Measurements from ENCODE around the gene NXNL2. TPM values are rescaled to one million over a fixed set of nuclear protein-coding genes. Genes with fewer than 3 reads are reported as not detected.

NXNL2 gene
- total RNA-seq, 4 donors from 2014 or later, result 0.93 TPM; not detected in 3

DNA sequence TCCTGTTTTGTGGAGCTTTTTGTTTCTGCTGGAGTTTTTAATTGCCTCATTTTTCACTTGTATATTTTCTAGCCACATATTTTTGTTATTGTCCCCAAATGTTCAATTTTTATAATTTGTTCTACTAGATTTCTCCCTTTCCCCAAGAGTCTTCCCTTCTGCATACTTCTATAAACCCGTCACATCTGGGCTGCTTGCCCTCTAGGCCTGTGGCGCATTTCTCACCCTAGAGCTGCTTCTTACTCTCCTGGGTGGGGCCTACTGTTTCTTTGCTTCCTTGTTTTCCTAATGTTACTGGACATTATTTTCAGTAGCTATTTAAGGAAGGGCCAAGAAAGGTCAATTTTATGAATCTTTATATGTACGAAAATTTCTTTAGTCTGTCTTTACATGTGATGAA lies 51.5 kb downstream of the NXNL2 start:
- ATAC-seq (ENCODE audit: low FRiP score) (no peak), DNase-seq (ENCODE audit: low spot score) (no peak)
- TF ChIP-seq CTCF (IDR thresholded peaks at IDR 0.05), result no peak

- TF ChIP-seq CTCF (IDR thresholded peaks at IDR 0.05), result no peak
- DNase-seq (ENCODE audit: low spot score) (no peak), ATAC-seq (ENCODE audit: low FRiP score) (no peak)
Measured at GRCh38 chr9:88587182-88587581, 52.2 kb downstream of the NXNL2 start.

- DNase-seq (ENCODE audit: low spot score) (no peak), ATAC-seq (ENCODE audit: low FRiP score) (no peak)
- TF ChIP-seq CTCF (IDR thresholded peaks at IDR 0.05), result no peak
Measured at GRCh38 chr9:88587885-88588649, 53.1 kb downstream of the NXNL2 start.

- no peak for ATAC-seq (ENCODE audit: low FRiP score)
- no peak for TF ChIP-seq CTCF (IDR thresholded peaks at IDR 0.05)
Measured at GRCh38 chr9:88589656-88590055, 54.7 kb downstream of the NXNL2 start.

DNA sequence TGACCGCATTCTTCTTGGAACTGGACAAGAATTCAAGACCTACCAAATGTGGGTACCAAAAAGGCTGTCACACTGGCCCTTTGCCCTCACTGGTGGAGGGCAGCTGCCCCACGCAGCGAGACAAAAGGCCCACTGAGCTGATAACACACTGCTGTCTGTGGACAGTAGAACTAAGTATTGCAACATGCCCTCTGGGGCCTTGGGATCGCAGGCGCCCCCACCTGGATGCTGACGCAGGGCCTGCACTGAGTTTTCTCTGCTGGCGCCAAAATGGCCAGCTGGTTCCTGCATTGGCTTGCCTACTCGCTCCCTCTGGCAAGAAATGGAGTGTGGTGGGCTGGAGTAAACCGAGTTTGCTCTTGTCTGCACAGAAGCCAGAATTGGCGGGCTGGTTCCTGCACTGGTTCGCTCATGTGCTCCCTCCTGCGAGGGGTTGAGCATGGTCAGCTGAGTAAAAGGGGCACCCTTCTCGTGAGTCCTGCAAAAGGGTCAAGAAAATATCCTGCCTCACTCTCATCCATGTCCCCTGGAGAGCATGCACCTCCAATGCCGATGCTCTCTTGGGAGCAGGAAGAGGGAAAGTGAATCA lies 55.7 kb downstream of the NXNL2 start:
- ATAC-seq (ENCODE audit: low FRiP score) (no peak), DNase-seq (ENCODE audit: low spot score) (no peak)
- TF ChIP-seq CTCF (IDR thresholded peaks at IDR 0.05), result no peak

More at GRCh38 chr9:88589656-88590055, 54.7 kb downstream of the NXNL2 start:
- DNase-seq (ENCODE audit: low spot score), result no peak

- DNase-seq (ENCODE audit: low spot score) (no peak), ATAC-seq (ENCODE audit: low FRiP score) (peak; percentile 64)
- TF ChIP-seq CTCF (IDR thresholded peaks at IDR 0.05), result peak in 2 of 3 donors; percentile 29 to 57
Measured at GRCh38 chr9:88593537-88594185, 58.7 kb downstream of the NXNL2 start.

Other genes with a start within 250 kb of the NXNL2 start
- gene SPIN1, start 146.7 kb upstream of the NXNL2 start, total RNA-seq, result 10 to 100 TPM; 44.8 to 66.4 (median 49.1) TPM